T-helper 9 cell (primary cell): ENCODE data around the gene JUP.
"Not testable (repeated sequence)": the region's sequence is repeated elsewhere in the genome, so short reads cannot be mapped to it uniquely, and the experiment has no call there.

Experiments
- DNase-seq: peaks from one replicate; pipeline ENCODE4 v3.0.0-alpha.2; 2020
- total RNA-seq, 2 donors: gene quantifications; one replicate each; lab custom pipeline; 2026; lab: John Stamatoyannopoulos, UW

JUP gene
- 0.48 to 0.77 reads per million in 2 donors for total RNA-seq

GRCh38 chr17:41786227-41787020 is at the start of gene JUP:
TSS of gene JUP (minus strand) at chr17:41786711. CDS start at chr17:41771854, 14,857 bp downstream.
- peak; percentile 81 for DNase-seq

- DNase-seq: peak; percentile 45
Measured at GRCh38 chr17:41835800-41836549, 49.5 kb upstream of the JUP start, which contains the start of gene NT5C3B. TSS of gene NT5C3B (minus strand) at chr17:41836232. CDS start at chr17:41836193, 39 bp downstream.

- DNase-seq: no peak
Measured at GRCh38 chr17:41835214-41835799, 48.8 kb upstream of the JUP start.

GRCh38 chr17:41829961-41830360 is 43.5 kb upstream of the JUP start:
- not testable (repeated sequence) for DNase-seq

- no peak for DNase-seq
Measured at GRCh38 chr17:41825175-41825845, 38.8 kb upstream of the JUP start.

GRCh38 chr17:41824086-41824485 is 37.6 kb upstream of the JUP start:
- DNase-seq: no peak

GRCh38 chr17:41823580-41823979 is 37.1 kb upstream of the JUP start:
- no peak for DNase-seq

- DNase-seq: no peak
Measured at GRCh38 chr17:41823141-41823524, 36.6 kb upstream of the JUP start.

GRCh38 chr17:41822216-41823140 is 36.0 kb upstream of the JUP start:
- DNase-seq: no peak

GRCh38 chr17:41821776-41822175 is 35.3 kb upstream of the JUP start:
- no peak for DNase-seq

GRCh38 chr17:41818024-41818423 is 31.5 kb upstream of the JUP start:
- DNase-seq: no peak

- DNase-seq: no peak
Measured at GRCh38 chr17:41816637-41817320, 30.3 kb upstream of the JUP start.

GRCh38 chr17:41814195-41814594 is 27.7 kb upstream of the JUP start:
- no peak for DNase-seq

GRCh38 chr17:41813699-41814124 is 27.2 kb upstream of the JUP start:
- DNase-seq: no peak

GRCh38 chr17:41813152-41813680 is 26.7 kb upstream of the JUP start:
- no peak for DNase-seq

- peak; percentile 27 for DNase-seq
Measured at GRCh38 chr17:41812381-41813151, 26.1 kb upstream of the JUP start, which contains the start of gene FKBP10. TSS of gene FKBP10 (plus strand) at chr17:41813004. CDS start at chr17:41813035, 31 bp downstream.

GRCh38 chr17:41811549-41812380 is 25.3 kb upstream of the JUP start, which contains the start of gene P3H4:
TSS of gene P3H4 (minus strand) at chr17:41811949. CDS start at chr17:41811915, 34 bp downstream.
- DNase-seq: peak; percentile 59

GRCh38 chr17:41810659-41811548 is 24.4 kb upstream of the JUP start:
- DNase-seq: no peak
